Fibroblast of pulmonary artery (primary cell): ENCODE results near the gene TOR1B.

ENCODE experiments used
- DNase-seq: peaks from one replicate; pipeline ENCODE4 v3.0.0-alpha.2; 2010; ENCODE audit warnings: low read depth
- H3K4me3 ChIP-seq: replicated peaks from 2 replicates; pipeline ENCODE4 v1.5.1; 2011; ENCODE audit warnings: low read depth, mild to moderate bottlenecking, control low read depth, low read length, moderate library complexity
- TF ChIP-seq, protein P1 (sequence below): IDR thresholded peaks from 2 replicates; pipeline ENCODE4 v1.5.1; 2011; ENCODE audit warnings: mild to moderate bottlenecking, control low read depth, low read length, inconsistent platforms; ENCODE audit errors: missing control alignments

The TOR1B gene

DNA sequence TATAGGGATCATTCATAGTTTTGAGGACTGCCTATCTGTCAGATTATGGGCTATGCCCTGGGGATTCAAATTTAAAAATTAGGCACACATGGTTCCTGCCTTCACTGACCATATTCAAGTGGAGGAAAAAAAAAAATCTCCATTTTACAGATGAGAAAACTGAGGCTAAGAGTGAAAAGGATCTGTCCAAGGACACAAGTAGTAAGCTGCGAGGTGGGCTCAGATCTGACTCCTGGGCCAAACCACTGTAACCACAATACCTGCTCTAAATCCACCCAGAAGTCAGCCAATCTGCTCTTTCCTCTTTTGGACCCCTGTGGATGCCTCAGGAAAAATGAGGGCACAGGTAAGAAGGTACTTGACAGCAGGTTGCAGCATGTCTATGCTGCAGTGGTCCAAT is 23.8 kb downstream of the TOR1B start:
- H3K4me3 ChIP-seq, result no peak overlapping the region
- DNase-seq, result no peak
- TF ChIP-seq, protein P1, sequence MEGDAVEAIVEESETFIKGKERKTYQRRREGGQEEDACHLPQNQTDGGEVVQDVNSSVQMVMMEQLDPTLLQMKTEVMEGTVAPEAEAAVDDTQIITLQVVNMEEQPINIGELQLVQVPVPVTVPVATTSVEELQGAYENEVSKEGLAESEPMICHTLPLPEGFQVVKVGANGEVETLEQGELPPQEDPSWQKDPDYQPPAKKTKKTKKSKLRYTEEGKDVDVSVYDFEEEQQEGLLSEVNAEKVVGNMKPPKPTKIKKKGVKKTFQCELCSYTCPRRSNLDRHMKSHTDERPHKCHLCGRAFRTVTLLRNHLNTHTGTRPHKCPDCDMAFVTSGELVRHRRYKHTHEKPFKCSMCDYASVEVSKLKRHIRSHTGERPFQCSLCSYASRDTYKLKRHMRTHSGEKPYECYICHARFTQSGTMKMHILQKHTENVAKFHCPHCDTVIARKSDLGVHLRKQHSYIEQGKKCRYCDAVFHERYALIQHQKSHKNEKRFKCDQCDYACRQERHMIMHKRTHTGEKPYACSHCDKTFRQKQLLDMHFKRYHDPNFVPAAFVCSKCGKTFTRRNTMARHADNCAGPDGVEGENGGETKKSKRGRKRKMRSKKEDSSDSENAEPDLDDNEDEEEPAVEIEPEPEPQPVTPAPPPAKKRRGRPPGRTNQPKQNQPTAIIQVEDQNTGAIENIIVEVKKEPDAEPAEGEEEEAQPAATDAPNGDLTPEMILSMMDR, result no peak

DNA sequence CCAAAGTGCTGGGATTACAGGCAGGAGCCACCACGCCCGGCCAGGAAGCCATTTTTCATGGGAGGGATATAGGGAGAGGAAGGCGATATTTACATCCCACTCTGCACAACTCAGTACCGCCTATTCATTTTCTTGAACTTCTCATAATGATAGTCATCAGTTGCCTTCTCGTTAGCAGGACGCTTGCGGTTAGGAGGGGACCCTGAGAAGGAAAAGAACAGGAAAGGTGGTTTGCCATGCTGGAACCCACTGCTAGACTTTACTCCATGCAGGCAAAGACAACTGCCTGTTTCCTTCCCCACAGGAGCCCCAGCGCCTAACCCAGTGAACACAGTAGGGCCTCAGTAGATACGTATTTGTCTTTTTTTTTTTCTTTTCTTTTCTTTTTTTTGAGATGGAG is 25.1 kb downstream of the TOR1B start:
- no peak for DNase-seq
- no peak overlapping the region for H3K4me3 ChIP-seq
- TF ChIP-seq, protein P1, result no peak

DNA sequence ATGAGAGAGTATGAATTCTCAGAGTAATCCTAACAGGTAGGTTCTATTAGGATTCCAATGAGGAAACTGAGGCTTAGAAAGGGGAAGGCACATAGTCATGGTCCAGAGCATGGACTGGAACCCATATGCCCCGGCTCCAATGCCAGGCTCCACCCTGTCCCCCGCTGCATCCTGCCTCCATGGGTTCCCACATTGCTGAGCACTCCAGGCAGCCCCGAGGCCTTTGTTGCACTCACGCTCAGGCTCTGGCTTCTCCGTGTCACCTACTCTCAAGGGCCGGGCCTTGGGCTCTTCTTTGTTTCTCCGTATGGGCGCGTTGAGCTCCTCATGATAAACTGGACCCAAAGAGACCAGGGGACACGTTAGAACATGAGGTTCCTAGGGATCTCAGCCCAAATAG is 26.0 kb downstream of the TOR1B start:
- no peak for DNase-seq
- TF ChIP-seq, protein P1, result no peak
- no peak overlapping the region for H3K4me3 ChIP-seq

DNA sequence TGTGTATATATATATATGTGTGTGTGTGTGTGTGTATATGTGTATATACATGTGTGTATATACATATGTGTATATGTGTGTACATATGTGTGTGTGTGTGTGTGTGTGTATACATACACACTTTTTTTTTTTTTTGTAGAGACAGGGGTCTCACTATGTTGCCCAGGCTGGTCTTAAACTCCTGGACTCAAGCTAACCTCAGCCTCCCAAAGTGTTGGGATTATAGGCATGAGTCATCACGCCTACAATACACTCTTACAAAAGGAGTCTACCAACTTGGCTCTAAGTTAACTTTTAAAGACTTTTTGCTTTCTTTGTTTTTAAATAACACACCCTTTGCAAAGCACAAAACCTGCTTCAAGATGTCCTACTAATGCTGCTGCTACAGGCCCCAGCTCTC is 30.0 kb downstream of the TOR1B start:
- TF ChIP-seq, protein P1, result no peak
- DNase-seq, result no peak
- no peak overlapping the region for H3K4me3 ChIP-seq

DNA sequence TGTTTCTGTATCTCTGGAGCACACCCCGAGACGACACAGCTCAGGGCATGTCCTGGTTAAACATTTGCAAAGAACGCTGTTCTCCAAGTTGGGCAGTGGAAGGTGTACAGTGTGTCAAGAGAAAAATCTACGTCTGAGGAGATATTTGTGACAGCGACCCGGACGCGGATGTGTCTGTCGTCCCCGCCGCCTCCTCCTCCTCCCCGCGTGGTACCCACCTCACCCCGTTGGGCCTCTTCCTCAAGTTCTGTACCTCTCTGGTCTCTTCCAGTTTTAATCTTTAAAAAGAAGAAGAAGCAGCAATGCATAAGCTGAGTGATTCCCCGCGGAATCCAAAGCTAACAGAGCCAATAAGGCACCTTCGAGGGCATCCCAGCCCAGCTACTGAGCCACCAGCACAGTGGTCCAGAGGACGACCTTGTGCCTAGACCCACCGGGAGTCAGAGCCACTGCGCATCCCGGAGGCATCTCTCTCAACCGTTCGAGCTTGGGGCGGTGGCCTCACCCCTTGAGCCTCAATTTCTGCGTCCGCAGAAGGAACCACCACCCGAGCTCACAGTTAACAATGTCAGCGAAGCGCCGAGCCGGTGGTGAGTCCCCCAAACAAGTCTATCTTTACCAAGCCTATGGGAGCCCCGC is 31.6 kb downstream of the TOR1B start:
- DNase-seq, result no peak
- peak overlapping the region; percentile 78 for H3K4me3 ChIP-seq

DNA sequence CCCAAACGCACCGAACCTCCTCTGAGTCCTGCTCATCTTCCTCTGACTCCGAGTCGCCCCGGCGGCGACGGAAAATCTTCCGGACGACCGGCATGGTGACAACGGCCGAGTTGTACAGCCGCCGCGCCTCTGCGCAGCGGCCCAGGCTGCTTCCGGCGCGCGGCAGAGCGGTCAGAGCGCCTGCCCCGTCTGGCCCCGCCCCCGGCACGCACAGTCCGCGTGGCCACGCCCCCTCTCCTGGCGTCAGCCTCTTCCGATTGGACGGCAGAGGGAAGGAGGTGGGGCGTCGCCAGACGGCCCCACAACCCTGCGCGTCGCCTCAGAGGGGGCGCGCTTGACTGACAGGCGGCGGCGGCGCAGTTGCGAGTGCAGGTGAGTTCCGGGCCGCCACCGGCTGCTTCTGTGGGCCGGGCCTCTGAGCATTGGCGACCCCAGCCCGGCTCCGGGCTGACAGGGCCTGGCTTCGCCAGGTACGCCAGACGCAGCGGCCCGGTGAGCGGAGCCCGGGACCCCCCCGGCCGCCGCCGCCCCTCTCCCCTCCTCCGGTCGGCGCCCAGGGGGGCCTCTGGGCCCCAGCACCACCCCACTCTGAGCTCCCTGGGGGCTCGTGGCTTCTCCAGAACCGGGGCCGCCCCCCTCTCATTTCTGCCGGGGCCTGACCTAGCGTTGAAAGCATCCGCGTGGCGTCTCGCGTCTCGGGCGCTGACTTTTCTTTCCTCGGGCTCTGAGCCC is 32.3 kb downstream of the TOR1B start, which contains the start of the genes C9orf78 and USP20:
C9orf78 (minus strand) TSS at position 148 of the 732 bp plus-strand sequence; CDS start at position 94, 54 bp downstream.
USP20 (plus strand) TSS at position 331 of the 732 bp plus-strand sequence. CDS start 17,098 bp downstream, outside the sequence.
- H3K4me3 ChIP-seq, result peak within 1 kb of the TSS; percentile 78
- TF ChIP-seq, protein P1, result no peak
- peak; percentile 93 for DNase-seq

More for the DNA sequence above, 31.6 kb downstream of the TOR1B start:
- TF ChIP-seq, protein P1, result no peak

DNA sequence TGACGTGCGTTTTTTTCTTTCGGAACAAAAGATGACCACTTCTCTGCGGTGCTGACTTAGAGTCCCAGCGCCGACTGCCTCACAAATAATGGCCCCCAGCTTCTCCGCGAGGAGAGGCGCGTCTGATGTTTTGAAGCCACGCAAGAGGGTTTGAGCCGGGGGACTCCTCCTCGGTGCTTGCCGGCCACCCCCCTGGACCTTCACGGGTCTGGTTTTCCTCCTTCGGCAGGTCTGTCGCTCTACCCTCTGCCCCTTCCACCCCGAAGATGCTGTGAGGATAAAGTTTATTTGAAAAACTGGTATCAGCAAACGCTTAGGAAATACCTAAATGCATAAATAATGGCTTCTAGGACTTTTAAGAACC is 32.9 kb downstream of the TOR1B start:
- TF ChIP-seq, protein P1, result no peak
- DNase-seq, result no peak
- peak overlapping the region; percentile 78 for H3K4me3 ChIP-seq
